Measurements from ENCODE around the gene MLST8.

The MLST8 gene

GRCh38 chr16:2191446-2191706 is 13.9 kb upstream of the MLST8 start:
- H3K79me2 ChIP-seq (ENCODE audit: insufficient read depth, low read length): no peaks in the 10 kb centered on the region
- H3K4me2 ChIP-seq (ENCODE audit: insufficient read depth, low read length): no peak overlapping the region
- H3K27me3 ChIP-seq (ENCODE audit: insufficient read depth, low read length, poor library complexity): peaks cover 27% of the 10 kb centered on the region
- ATAC-seq (ENCODE audit: insufficient read depth, low read depth): no peak
- H3K9ac ChIP-seq (ENCODE audit: low read depth, low read length): no peak overlapping the region
- no peaks in the 10 kb centered on the region for H3K9me3 ChIP-seq (ENCODE audit: insufficient read depth, low read length, severe bottlenecking)
- no peak overlapping the region for H2AFZ ChIP-seq (ENCODE audit: low read depth, low read length)
- H3K27ac ChIP-seq (ENCODE audit: low read length): no peak overlapping the region
- peaks cover 16% of the 10 kb centered on the region for H4K20me1 ChIP-seq (ENCODE audit: insufficient read depth, low read length)
- peaks cover 12% of the 10 kb centered on the region for H3K4me1 ChIP-seq (ENCODE audit: insufficient read depth, low read length)
- no peak overlapping the region for H3K4me3 ChIP-seq (ENCODE audit: low read depth in 1 of 2, low read length in 2 of 2)
- TF ChIP-seq EZH2 (IDR thresholded peaks at IDR 0.05; ENCODE audit: borderline replicate concordance, low read depth, low read length, severe bottlenecking) (no peak), CTCF (IDR thresholded peaks at IDR 0.05; ENCODE audit: borderline replicate concordance, extremely low read depth, low read length, poor library complexity, severe bottlenecking) (no peak)
- no peak for DNase-seq
- H3K36me3 ChIP-seq (ENCODE audit: insufficient read depth, low read length): no peaks in the 10 kb centered on the region

GRCh38 chr16:2194166-2194834 is 11.0 kb upstream of the MLST8 start:
- Histone ChIP-seq H3K4me1 (ENCODE audit: insufficient read depth, low read length) (peaks cover 12% of the 10 kb centered on the region), H3K36me3 (ENCODE audit: insufficient read depth, low read length) (no peaks in the 10 kb centered on the region), H3K4me3 (ENCODE audit: low read depth in 1 of 2, low read length in 2 of 2) (no peak overlapping the region), H3K79me2 (ENCODE audit: insufficient read depth, low read length) (no peaks in the 10 kb centered on the region), H3K27ac (ENCODE audit: low read length) (no peak overlapping the region), H3K9me3 (ENCODE audit: insufficient read depth, low read length, severe bottlenecking) (no peaks in the 10 kb centered on the region), H3K27me3 (ENCODE audit: insufficient read depth, low read length, poor library complexity) (peaks cover 49% of the 10 kb centered on the region), H2AFZ (ENCODE audit: low read depth, low read length) (no peak overlapping the region), H3K4me2 (ENCODE audit: insufficient read depth, low read length) (no peak overlapping the region), H3K9ac (ENCODE audit: low read depth, low read length) (no peak overlapping the region), H4K20me1 (ENCODE audit: insufficient read depth, low read length) (peaks cover 16% of the 10 kb centered on the region)
- DNase-seq (no peak), ATAC-seq (ENCODE audit: insufficient read depth, low read depth) (no peak)
- TF ChIP-seq EZH2 (IDR thresholded peaks at IDR 0.05; ENCODE audit: borderline replicate concordance, low read depth, low read length, severe bottlenecking): no peak

- H2AFZ ChIP-seq (ENCODE audit: low read depth, low read length): no peak overlapping the region
- H3K27me3 ChIP-seq (ENCODE audit: insufficient read depth, low read length, poor library complexity): peaks cover 49% of the 10 kb centered on the region
- ATAC-seq (ENCODE audit: insufficient read depth, low read depth) (peak; percentile 44; the same call in 2 of the 3 replicates), DNase-seq (peak; percentile 46)
- peaks cover 16% of the 10 kb centered on the region for H4K20me1 ChIP-seq (ENCODE audit: insufficient read depth, low read length)
- no peak overlapping the region for H3K4me3 ChIP-seq (ENCODE audit: low read depth in 1 of 2, low read length in 2 of 2)
- TF ChIP-seq CTCF (IDR thresholded peaks at IDR 0.05; ENCODE audit: borderline replicate concordance, extremely low read depth, low read length, poor library complexity, severe bottlenecking) (peak; percentile 65), EZH2 (IDR thresholded peaks at IDR 0.05; ENCODE audit: borderline replicate concordance, low read depth, low read length, severe bottlenecking) (no peak)
- H3K27ac ChIP-seq (ENCODE audit: low read length): no peak overlapping the region
- H3K36me3 ChIP-seq (ENCODE audit: insufficient read depth, low read length): no peaks in the 10 kb centered on the region
- no peak overlapping the region for H3K4me2 ChIP-seq (ENCODE audit: insufficient read depth, low read length)
- no peaks in the 10 kb centered on the region for H3K9me3 ChIP-seq (ENCODE audit: insufficient read depth, low read length, severe bottlenecking)
- no peak overlapping the region for H3K9ac ChIP-seq (ENCODE audit: low read depth, low read length)
- H3K4me1 ChIP-seq (ENCODE audit: insufficient read depth, low read length): peaks cover 12% of the 10 kb centered on the region
- H3K79me2 ChIP-seq (ENCODE audit: insufficient read depth, low read length): no peaks in the 10 kb centered on the region
These were observed 10.4 kb upstream of the MLST8 start for GRCh38 chr16:2194852-2195321.

- peak overlapping the region; percentile 45; the same call in 1 of the 2 replicates for H3K9ac ChIP-seq (ENCODE audit: low read depth, low read length)
- peak overlapping the region in 1 of 2 experiments; percentile 51; a peak in 2 of 4 replicates for H3K4me3 ChIP-seq (ENCODE audit: low read depth in 1 of 2, low read length in 2 of 2)
- DNase-seq: peak; percentile 77
- no peak overlapping the region for H2AFZ ChIP-seq (ENCODE audit: low read depth, low read length)
- H3K79me2 ChIP-seq (ENCODE audit: insufficient read depth, low read length): no peaks in the 10 kb centered on the region
- H3K27ac ChIP-seq (ENCODE audit: low read length): no peak overlapping the region
- no peaks in the 10 kb centered on the region for H3K36me3 ChIP-seq (ENCODE audit: insufficient read depth, low read length)
- H4K20me1 ChIP-seq (ENCODE audit: insufficient read depth, low read length): peaks cover 16% of the 10 kb centered on the region
- no peaks in the 10 kb centered on the region for H3K9me3 ChIP-seq (ENCODE audit: insufficient read depth, low read length, severe bottlenecking)
- peak overlapping the region; percentile 69 for H3K4me2 ChIP-seq (ENCODE audit: insufficient read depth, low read length)
- peaks cover 12% of the 10 kb centered on the region for H3K4me1 ChIP-seq (ENCODE audit: insufficient read depth, low read length)
- H3K27me3 ChIP-seq (ENCODE audit: insufficient read depth, low read length, poor library complexity): peaks cover 49% of the 10 kb centered on the region
- ATAC-seq (ENCODE audit: insufficient read depth, low read depth): peak; percentile 70
- no peak for TF ChIP-seq CTCF (IDR thresholded peaks at IDR 0.05; ENCODE audit: borderline replicate concordance, extremely low read depth, low read length, poor library complexity, severe bottlenecking)
- peak; percentile 89 for TF ChIP-seq EZH2 (IDR thresholded peaks at IDR 0.05; ENCODE audit: borderline replicate concordance, low read depth, low read length, severe bottlenecking)
These were observed 9.7 kb upstream of the MLST8 start for GRCh38 chr16:2195322-2196161.

All from DND-41 (cell line).